ENCODE measurements around the gene KMT2E. TPM values are rescaled to one million over a fixed set of nuclear protein-coding genes. Genes with fewer than 3 reads are reported as not detected.

Gene KMT2E
- total RNA-seq, 1 experiment from 2014 or later = 63.1 TPM

DNA sequence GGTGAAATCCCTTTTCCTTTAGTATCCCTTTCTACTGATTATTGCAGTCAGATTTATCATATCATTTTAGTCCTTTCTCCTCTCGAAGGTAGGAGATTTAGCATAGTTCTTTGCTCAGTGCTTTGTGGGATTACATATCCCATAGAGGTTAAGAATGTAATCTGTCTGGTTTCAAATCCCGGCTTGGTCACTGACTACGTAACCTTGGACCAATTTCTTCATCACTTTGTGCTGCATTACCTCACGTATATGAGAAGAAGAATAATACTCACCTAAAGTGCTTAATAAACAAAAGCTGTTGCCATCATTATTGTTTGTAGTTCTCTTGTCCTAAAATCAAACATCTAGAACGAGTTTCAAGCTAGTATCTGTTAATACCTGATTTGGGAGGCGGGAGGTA lies 74.0 kb downstream of the KMT2E start:
- H3K36me3 ChIP-seq (ENCODE audit: control insufficient read depth, insufficient read depth, low read length) = peaks cover 3% of the 10 kb centered on the region
- ChIA-PET POLR2A (no interaction called here), CTCF (no interaction called here)
- peaks cover 78% of the 10 kb centered on the region for H3K36me3 Mint-ChIP-seq (ENCODE audit: insufficient read depth, unreplicated experiment)
- H3K27me3 ChIP-seq (replicated peaks; ENCODE audit: control insufficient read depth, insufficient read depth, low read length) = no peaks in the 10 kb centered on the region
- no peak for DNase-seq
- TF ChIP-seq, protein P1, sequence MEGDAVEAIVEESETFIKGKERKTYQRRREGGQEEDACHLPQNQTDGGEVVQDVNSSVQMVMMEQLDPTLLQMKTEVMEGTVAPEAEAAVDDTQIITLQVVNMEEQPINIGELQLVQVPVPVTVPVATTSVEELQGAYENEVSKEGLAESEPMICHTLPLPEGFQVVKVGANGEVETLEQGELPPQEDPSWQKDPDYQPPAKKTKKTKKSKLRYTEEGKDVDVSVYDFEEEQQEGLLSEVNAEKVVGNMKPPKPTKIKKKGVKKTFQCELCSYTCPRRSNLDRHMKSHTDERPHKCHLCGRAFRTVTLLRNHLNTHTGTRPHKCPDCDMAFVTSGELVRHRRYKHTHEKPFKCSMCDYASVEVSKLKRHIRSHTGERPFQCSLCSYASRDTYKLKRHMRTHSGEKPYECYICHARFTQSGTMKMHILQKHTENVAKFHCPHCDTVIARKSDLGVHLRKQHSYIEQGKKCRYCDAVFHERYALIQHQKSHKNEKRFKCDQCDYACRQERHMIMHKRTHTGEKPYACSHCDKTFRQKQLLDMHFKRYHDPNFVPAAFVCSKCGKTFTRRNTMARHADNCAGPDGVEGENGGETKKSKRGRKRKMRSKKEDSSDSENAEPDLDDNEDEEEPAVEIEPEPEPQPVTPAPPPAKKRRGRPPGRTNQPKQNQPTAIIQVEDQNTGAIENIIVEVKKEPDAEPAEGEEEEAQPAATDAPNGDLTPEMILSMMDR (IDR thresholded peaks at IDR 0.05; ENCODE audit: insufficient read depth in 1 of 2, low read depth in 1 of 2, low read length in 1 of 2, severe bottlenecking in 1 of 2, unreplicated experiment in 1 of 2) = no peak
- H3K4me3 ChIP-seq (ENCODE audit: low read depth, low read length) = no peak overlapping the region
- no peak overlapping the region for H3K4me3 Mint-ChIP-seq (ENCODE audit: unreplicated experiment)
- no TSS peak for BruUV-seq (replicated peaks)
- intact Hi-C loops (cut with micrococcal nuclease; ENCODE audit: unreplicated experiment) = no loop called here
- no peaks in the 10 kb centered on the region for H3K4me1 Mint-ChIP-seq (ENCODE audit: low read depth, unreplicated experiment)
- no peaks in the 10 kb centered on the region for H3K9me3 ChIP-seq
- no peaks in the 10 kb centered on the region for H3K27me3 Mint-ChIP-seq (ENCODE audit: insufficient read depth, unreplicated experiment)
- no peak overlapping the region for H3K27ac Mint-ChIP-seq (ENCODE audit: unreplicated experiment)
- no peaks in the 10 kb centered on the region for H3K4me1 ChIP-seq
- no peaks in the 10 kb centered on the region for H3K9me3 Mint-ChIP-seq (ENCODE audit: unreplicated experiment)

GRCh38 chr7:105088456-105088855 lies 74.5 kb downstream of the KMT2E start:
- Mint-ChIP-seq H3K9me3 (ENCODE audit: unreplicated experiment) (no peaks in the 10 kb centered on the region), H3K36me3 (ENCODE audit: insufficient read depth, unreplicated experiment) (peaks cover 77% of the 10 kb centered on the region), H3K27ac (ENCODE audit: unreplicated experiment) (no peak overlapping the region), H3K27me3 (ENCODE audit: insufficient read depth, unreplicated experiment) (no peaks in the 10 kb centered on the region), H3K4me1 (ENCODE audit: low read depth, unreplicated experiment) (no peaks in the 10 kb centered on the region), H3K4me3 (ENCODE audit: unreplicated experiment) (no peak overlapping the region)
- H3K27me3 ChIP-seq (replicated peaks; ENCODE audit: control insufficient read depth, insufficient read depth, low read length) = no peaks in the 10 kb centered on the region
- no peak for DNase-seq
- peaks cover 3% of the 10 kb centered on the region; the same call in 1 of the 2 replicates for H3K36me3 ChIP-seq (ENCODE audit: control insufficient read depth, insufficient read depth, low read length)
- H3K9me3 ChIP-seq = no peaks in the 10 kb centered on the region
- no peak overlapping the region for H3K4me3 ChIP-seq (ENCODE audit: low read depth, low read length)
- POLR2A ChIA-PET = no interaction called here
- H3K4me1 ChIP-seq = no peaks in the 10 kb centered on the region
- intact Hi-C loops (cut with micrococcal nuclease; ENCODE audit: unreplicated experiment) = no loop called here
- CTCF ChIA-PET = no interaction called here
- TF ChIP-seq, protein P1 (IDR thresholded peaks at IDR 0.05; ENCODE audit: insufficient read depth in 1 of 2, low read depth in 1 of 2, low read length in 1 of 2, severe bottlenecking in 1 of 2, unreplicated experiment in 1 of 2) = no peak
- no TSS peak for BruUV-seq (replicated peaks)

- BruUV-seq (replicated peaks) = no TSS peak
- Mint-ChIP-seq H3K9me3 (ENCODE audit: unreplicated experiment) (no peaks in the 10 kb centered on the region), H3K4me1 (ENCODE audit: low read depth, unreplicated experiment) (peaks cover 6% of the 10 kb centered on the region), H3K36me3 (ENCODE audit: insufficient read depth, unreplicated experiment) (peaks cover 79% of the 10 kb centered on the region), H3K27me3 (ENCODE audit: insufficient read depth, unreplicated experiment) (no peaks in the 10 kb centered on the region), H3K4me3 (ENCODE audit: unreplicated experiment) (no peak overlapping the region), H3K27ac (ENCODE audit: unreplicated experiment) (no peak overlapping the region)
- CTCF ChIA-PET = no interaction called here
- no peaks in the 10 kb centered on the region for H3K4me1 ChIP-seq
- POLR2A ChIA-PET = no interaction called here
- no peaks in the 10 kb centered on the region for H3K27me3 ChIP-seq (replicated peaks; ENCODE audit: control insufficient read depth, insufficient read depth, low read length)
- DNase-seq = no peak
- intact Hi-C loops (cut with micrococcal nuclease; ENCODE audit: unreplicated experiment) = loop anchor here (5.0 kb wide), 1 partner anchor 173 kb away; no protein-coding TSS in a partner anchor
- H3K9me3 ChIP-seq = no peaks in the 10 kb centered on the region
- TF ChIP-seq, protein P1 (IDR thresholded peaks at IDR 0.05; ENCODE audit: insufficient read depth in 1 of 2, low read depth in 1 of 2, low read length in 1 of 2, severe bottlenecking in 1 of 2, unreplicated experiment in 1 of 2) = no peak
- H3K36me3 ChIP-seq (ENCODE audit: control insufficient read depth, insufficient read depth, low read length) = peaks cover 1% of the 10 kb centered on the region; the same call in 1 of the 2 replicates
- no peak overlapping the region for H3K4me3 ChIP-seq (ENCODE audit: low read depth, low read length)
Observed at GRCh38 chr7:105094966-105095365, 81.0 kb downstream of the KMT2E start.

All from Caco-2 (cell line).